HL-60 (cell line): Measurements from ENCODE around the gene ZNF512B.

Source experiments
- DNase-seq, 2 experiments: peaks; one replicate each; pipeline ENCODE4 v3.0.0-alpha.2; 2010 to 2020; ENCODE audit warnings: low read depth in 1 of 2, low spot score in 1 of 2
- H3K27ac ChIP-seq: fragments of 250-450 bp; sonication (Bioruptor Pico); replicated peaks from 2 replicates; pipeline ENCODE4 v1.5.1; 2020; ENCODE audit warnings: mild to moderate bottlenecking, moderate library complexity
- H3K27me3 ChIP-seq: fragments of 250-450 bp; sonication (Bioruptor Pico); 2 replicates; pipeline ENCODE4 v1.5.1; 2021; ENCODE audit warnings: mild to moderate bottlenecking, moderate library complexity; ENCODE audit not compliant: insufficient read depth, poor library complexity, severe bottlenecking
- H3K4me3 ChIP-seq: replicated peaks from 2 replicates; pipeline ENCODE4 v1.5.1; 2011; ENCODE audit warnings: mild to moderate bottlenecking, control low read depth, low read length; ENCODE audit not compliant: insufficient read depth
- CTCF ChIP-seq: IDR thresholded peaks from one replicate; pipeline ENCODE4 v1.5.1; 2011; ENCODE audit warnings: low read length, control low read depth, inconsistent platforms; ENCODE audit not compliant: insufficient read depth
- GABPA ChIP-seq: IDR thresholded peaks from 2 replicates; pipeline ENCODE4 v1.6.1; 2012; ENCODE audit warnings: low read depth
- POLR2AphosphoS5 ChIP-seq: IDR thresholded peaks from 2 replicates; pipeline ENCODE4 v1.6.1; 2012; ENCODE audit warnings: low read depth
- REST ChIP-seq: IDR thresholded peaks from 2 replicates; pipeline ENCODE4 v1.6.1; 2012; ENCODE audit warnings: low read depth; ENCODE audit not compliant: insufficient replicate concordance
- SPI1 ChIP-seq: IDR thresholded peaks from 2 replicates; pipeline ENCODE4 v1.6.1; 2012; ENCODE audit warnings: low read depth, mild to moderate bottlenecking, borderline replicate concordance

Gene ZNF512B

GRCh38 chr20:64010711-64011237 is 41.0 kb upstream of the ZNF512B start:
- no peak overlapping the region for H3K4me3 ChIP-seq
- TF ChIP-seq CTCF (no peak), POLR2AphosphoS5 (no peak), REST (no peak), GABPA (no peak), SPI1 (no peak)
- H3K27ac ChIP-seq: no peak overlapping the region
- DNase-seq: no peak
- H3K27me3 ChIP-seq: no peaks in the 10 kb centered on the region

GRCh38 chr20:64009811-64010387 is 40.2 kb upstream of the ZNF512B start:
- H3K27ac ChIP-seq: no peak overlapping the region
- no peak for DNase-seq
- TF ChIP-seq SPI1 (no peak), POLR2AphosphoS5 (no peak), REST (no peak), GABPA (no peak), CTCF (no peak)
- H3K27me3 ChIP-seq: no peaks in the 10 kb centered on the region
- no peak overlapping the region for H3K4me3 ChIP-seq

- no peak for TF ChIP-seq CTCF
- TF ChIP-seq GABPA: no peak
- TF ChIP-seq REST: no peak
- TF ChIP-seq SPI1: no peak
- no peak for TF ChIP-seq POLR2AphosphoS5
- Histone ChIP-seq H3K27ac (no peak overlapping the region), H3K27me3 (no peaks in the 10 kb centered on the region), H3K4me3 (no peak overlapping the region)
- DNase-seq: no peak
Measured at GRCh38 chr20:64006902-64007301, 37.2 kb upstream of the ZNF512B start.
